Prostate gland (tissue), 2 donors: ENCODE data around the gene GPC2. TPM values are rescaled to one million over a fixed set of nuclear protein-coding genes. Genes with fewer than 3 reads are reported as not detected.
"Not testable (repeated sequence)": the region's sequence is repeated elsewhere in the genome, so short reads cannot be mapped to it uniquely, and the experiment has no call there.

Experiments
- DNase-seq: peaks from one replicate; pipeline ENCODE4 v3.0.0-alpha.2; 2019; ENCODE audit warnings: low spot score
- H3K27ac ChIP-seq, 2 donors: fragments of 200-600 bp; sonication (generic); 2 replicates each; pipeline ENCODE4 v1.5.1; 2017 to 2019
- H3K27me3 ChIP-seq: fragments of 200-600 bp; sonication (generic); replicated peaks from 2 replicates; pipeline ENCODE4 v1.5.1; 2019; ENCODE audit not compliant: insufficient read depth
- H3K36me3 ChIP-seq, 2 donors: fragments of 200-600 bp; sonication (generic); 1 replicate in 1 of 2; 2 replicates in 1 of 2; pipeline versions ENCODE4 v1.5.1 to v1.8.1; 2017 to 2019
- H3K4me1 ChIP-seq: fragments of 200-600 bp; sonication (generic); replicated peaks from 2 replicates; pipeline ENCODE4 v1.5.1; 2019
- H3K4me3 ChIP-seq, 2 donors: fragments of 200-600 bp; sonication (generic); 2 replicates each; pipeline ENCODE4 v1.5.1; 2017 to 2019
- H3K9me3 ChIP-seq: fragments of 200-600 bp; sonication (generic); 2 replicates; pipeline ENCODE4 v1.5.1; 2017
- POLR2A ChIP-seq: fragments of 450-650 bp; IDR thresholded peaks from one replicate; pipeline ENCODE4 v1.6.1; 2016; ENCODE audit warnings: antibody characterized with exemption, mild to moderate bottlenecking
- POLR2AphosphoS5 ChIP-seq: sonication (generic); formaldehyde crosslinking; IDR thresholded peaks from one replicate; pipeline ENCODE4 v1.6.1; 2017; ENCODE audit warnings: antibody characterized with exemption
- WGBS: methylation state at CpG from one replicate; pipeline ENCODE4 v1.1.5; 2018; 5-methylcytosine and 5-hydroxymethylcytosine counted together
- intact Hi-C: fragments of 100-400 bp; cut with DNase I; formaldehyde crosslinking; loops from one replicate; pipeline ENCODE4 v1.14.2; 2022
- total RNA-seq, 2 donors: library from RNA; depleted of rRNA; stranded (reverse); fragments of >200 nt; gene quantifications; one replicate each; pipeline ENCODE4 v1.1.0, GENCODE V29; 2016
- TF ChIP-seq, protein P1 (sequence below), 4 experiments: fragments of 200-600 bp in 2 of 4; fragments of 450-650 bp in 2 of 4; sonication (generic) in 2 of 4; IDR thresholded peaks; 1 replicate in 3 of 4; 2 replicates in 1 of 4; pipeline ENCODE4 v1.5.1; 2016 to 2019; ENCODE audit warnings: antibody characterized with exemption in 4 of 4, mild to moderate bottlenecking in 2 of 4, moderate library complexity in 2 of 4

GPC2 gene
- total RNA-seq, 2 donors from 2014 or later, result 1.7 to 2.8 TPM

GRCh38 chr7:100148225-100148558 is 29.0 kb downstream of the GPC2 start:
- Histone ChIP-seq H3K4me1 (peaks cover 5% of the 10 kb centered on the region), H3K36me3 (no peaks in the 10 kb centered on the region), H3K4me3 (peak overlapping the region; percentile 24 to 62), H3K27me3 (no peaks in the 10 kb centered on the region), H3K9me3 (no peaks in the 10 kb centered on the region), H3K27ac (peak overlapping the region; percentile 66 to 73)
- 10% methylated on average over 14 of the region's 14 CpGs for WGBS
- DNase-seq, result no peak
- TF ChIP-seq, protein P1, sequence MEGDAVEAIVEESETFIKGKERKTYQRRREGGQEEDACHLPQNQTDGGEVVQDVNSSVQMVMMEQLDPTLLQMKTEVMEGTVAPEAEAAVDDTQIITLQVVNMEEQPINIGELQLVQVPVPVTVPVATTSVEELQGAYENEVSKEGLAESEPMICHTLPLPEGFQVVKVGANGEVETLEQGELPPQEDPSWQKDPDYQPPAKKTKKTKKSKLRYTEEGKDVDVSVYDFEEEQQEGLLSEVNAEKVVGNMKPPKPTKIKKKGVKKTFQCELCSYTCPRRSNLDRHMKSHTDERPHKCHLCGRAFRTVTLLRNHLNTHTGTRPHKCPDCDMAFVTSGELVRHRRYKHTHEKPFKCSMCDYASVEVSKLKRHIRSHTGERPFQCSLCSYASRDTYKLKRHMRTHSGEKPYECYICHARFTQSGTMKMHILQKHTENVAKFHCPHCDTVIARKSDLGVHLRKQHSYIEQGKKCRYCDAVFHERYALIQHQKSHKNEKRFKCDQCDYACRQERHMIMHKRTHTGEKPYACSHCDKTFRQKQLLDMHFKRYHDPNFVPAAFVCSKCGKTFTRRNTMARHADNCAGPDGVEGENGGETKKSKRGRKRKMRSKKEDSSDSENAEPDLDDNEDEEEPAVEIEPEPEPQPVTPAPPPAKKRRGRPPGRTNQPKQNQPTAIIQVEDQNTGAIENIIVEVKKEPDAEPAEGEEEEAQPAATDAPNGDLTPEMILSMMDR (IDR thresholded peaks at IDR 0.05), result no peak
- TF ChIP-seq POLR2AphosphoS5, result no peak
- TF ChIP-seq POLR2A, result no peak
- intact Hi-C loops, result no loop called here

DNA sequence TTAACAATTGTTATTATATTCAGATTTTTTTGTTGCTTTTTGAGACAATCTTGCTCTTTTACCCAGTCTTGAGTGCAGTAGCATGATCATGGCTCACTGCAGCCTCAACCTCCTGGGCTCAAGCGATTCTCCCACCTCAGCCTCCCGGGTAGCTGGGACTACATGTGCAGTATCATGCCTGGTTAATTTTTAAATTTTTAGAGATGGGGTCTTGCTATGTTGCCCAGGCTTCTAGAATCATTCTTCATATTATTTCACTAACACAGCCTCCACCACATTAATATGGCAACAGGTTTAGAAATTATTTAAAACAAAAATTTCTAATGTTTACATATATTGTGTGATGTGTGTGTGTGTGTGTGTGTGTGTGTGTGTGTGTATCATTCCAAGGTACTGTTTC is 29.9 kb downstream of the GPC2 start:
- TF ChIP-seq POLR2AphosphoS5 (no peak), POLR2A (no peak)
- TF ChIP-seq, protein P1 (IDR thresholded peaks at IDR 0.05), result no peak
- Histone ChIP-seq H3K36me3 (no peaks in the 10 kb centered on the region), H3K27me3 (no peaks in the 10 kb centered on the region), H3K4me1 (peaks cover 5% of the 10 kb centered on the region), H3K27ac (no peak overlapping the region), H3K9me3 (no peaks in the 10 kb centered on the region), H3K4me3 (no peak overlapping the region)
- DNase-seq, result no peak
- intact Hi-C loops, result no loop called here
- WGBS, result 95% methylated on average over 2 of the region's 2 CpGs

DNA sequence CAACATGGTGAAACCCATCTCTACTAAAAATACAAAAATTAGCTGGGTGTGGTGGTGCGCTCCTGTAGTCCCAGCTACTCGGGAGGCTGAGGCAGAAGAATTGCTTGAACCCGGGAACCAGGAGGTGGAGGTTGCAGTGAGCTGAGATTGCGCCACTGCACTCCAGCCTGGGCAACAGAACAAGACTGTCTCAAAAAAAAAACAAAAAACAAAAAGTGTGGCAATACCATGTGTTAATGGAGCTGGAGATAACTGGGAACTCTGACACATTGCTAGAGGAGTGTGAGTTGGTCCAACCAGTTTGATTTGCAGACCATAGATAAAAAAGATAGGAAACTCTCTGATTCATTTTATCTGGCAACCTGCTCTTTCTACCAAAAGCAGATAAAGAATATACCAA is 30.8 kb downstream of the GPC2 start:
- H3K36me3 ChIP-seq, intact Hi-C loops: not testable (repeated sequence)
- 92% methylated on average over 4 of the region's 4 CpGs for WGBS

DNA sequence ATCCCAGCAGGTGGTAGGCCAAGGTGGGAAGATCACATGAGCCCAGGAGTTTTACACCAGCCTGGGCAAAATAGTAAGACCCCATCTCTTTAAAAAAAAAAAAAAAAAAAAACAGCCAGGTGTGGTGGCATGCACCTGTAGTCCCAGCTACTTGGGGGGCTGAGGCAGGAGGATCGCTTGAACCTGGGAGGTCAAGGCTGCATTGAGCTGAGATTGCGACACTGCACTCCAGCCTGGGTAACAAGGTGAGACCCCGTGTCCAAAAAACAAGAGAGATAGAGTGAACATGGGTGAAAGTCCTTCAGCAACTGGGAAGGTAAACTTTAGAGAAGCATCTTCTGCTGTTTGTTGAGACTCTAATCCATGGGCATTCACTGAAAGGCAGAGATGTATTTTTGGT is 34.7 kb downstream of the GPC2 start:
- no peak for TF ChIP-seq POLR2A
- TF ChIP-seq, protein P1 (IDR thresholded peaks at IDR 0.05), result no peak
- no peak for TF ChIP-seq POLR2AphosphoS5
- WGBS, result 97% methylated on average over 3 of the region's 3 CpGs
- Histone ChIP-seq H3K27ac (no peak overlapping the region), H3K27me3 (no peaks in the 10 kb centered on the region), H3K9me3 (no peaks in the 10 kb centered on the region), H3K4me3 (no peak overlapping the region), H3K4me1 (no peaks in the 10 kb centered on the region), H3K36me3 (no peaks in the 10 kb centered on the region)
- intact Hi-C loops, result no loop called here
- DNase-seq, result no peak

More for the DNA sequence above, 30.8 kb downstream of the GPC2 start:
- not testable (repeated sequence) for H3K27me3 ChIP-seq, H3K27ac ChIP-seq, H3K9me3 ChIP-seq, H3K4me1 ChIP-seq, DNase-seq, H3K4me3 ChIP-seq

DNA sequence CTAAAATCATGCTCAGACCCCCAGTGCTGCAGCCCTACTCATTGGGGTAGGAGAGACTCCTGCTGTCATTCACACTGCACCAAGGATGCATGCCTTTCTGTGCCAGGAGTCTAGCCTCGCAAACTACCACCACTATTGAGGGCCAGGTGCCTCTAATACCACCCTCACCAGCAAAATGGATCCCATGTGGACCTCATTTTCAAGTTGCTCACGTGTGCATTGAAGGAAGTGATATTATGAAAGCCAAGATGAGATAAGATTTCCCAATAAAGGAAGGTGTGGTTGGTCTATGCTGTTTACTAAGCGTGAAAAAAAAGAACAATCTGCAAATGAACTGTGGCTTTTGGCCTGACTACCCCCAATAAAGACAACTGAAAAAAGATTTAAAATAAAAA is 35.6 kb downstream of the GPC2 start:
- peak; percentile 29 for TF ChIP-seq POLR2AphosphoS5
- TF ChIP-seq POLR2A, result no peak
- TF ChIP-seq, protein P1 (IDR thresholded peaks at IDR 0.05), result no peak
- Histone ChIP-seq H3K4me3 (no peak overlapping the region), H3K27ac (no peak overlapping the region), H3K4me1 (no peaks in the 10 kb centered on the region), H3K27me3 (no peaks in the 10 kb centered on the region), H3K9me3 (no peaks in the 10 kb centered on the region), H3K36me3 (no peaks in the 10 kb centered on the region)
- WGBS, result 58% methylated on average over 3 of the region's 3 CpGs
- intact Hi-C loops, result no loop called here
- DNase-seq, result no peak
